Measurements from ENCODE around the gene ASIC3.

ASIC3 gene

DNA sequence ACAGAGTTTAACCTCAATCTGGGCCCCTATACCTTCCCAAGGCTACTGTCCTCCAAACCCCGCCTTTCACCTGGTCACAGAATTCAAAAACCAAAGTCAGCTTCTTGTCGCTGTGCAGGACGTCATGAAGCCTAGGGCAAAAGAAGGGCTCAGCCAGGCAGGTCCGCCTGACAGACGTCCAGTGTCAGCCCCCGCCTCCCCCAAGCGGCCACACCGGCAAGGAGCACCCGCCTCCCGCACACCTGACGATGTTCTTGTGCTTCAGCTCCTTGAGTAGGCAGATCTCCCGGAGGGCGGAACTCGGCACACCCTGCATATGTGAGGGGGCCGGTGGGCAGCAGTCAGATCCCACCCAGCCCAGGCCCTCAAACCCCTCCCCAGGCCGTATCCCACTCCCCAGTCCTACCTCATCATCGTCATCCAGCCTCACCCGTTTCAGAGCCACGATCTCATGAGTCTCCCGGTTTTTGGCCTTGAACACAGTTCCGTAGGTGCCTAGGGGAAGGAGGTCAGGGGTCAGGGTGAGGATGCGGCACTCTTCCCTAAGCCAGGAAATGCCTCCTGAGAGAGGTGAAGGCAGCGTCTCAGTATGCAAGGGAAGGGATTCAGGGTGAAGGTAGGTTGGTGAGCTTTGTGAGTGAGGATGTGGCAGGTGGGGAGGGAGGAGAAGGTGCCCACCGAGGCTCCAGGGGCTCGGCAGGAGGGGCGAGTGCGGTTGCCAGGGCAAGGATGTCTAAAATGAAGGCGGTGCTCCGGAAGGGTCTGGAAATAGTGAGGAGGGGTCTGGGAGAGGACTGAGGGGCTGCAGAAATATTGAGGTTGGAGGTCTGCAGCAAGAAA, 8.6 kb downstream of the ASIC3 start:
- DNase-seq (ENCODE audit: low read depth in 2 of 2) = no peak

DNA sequence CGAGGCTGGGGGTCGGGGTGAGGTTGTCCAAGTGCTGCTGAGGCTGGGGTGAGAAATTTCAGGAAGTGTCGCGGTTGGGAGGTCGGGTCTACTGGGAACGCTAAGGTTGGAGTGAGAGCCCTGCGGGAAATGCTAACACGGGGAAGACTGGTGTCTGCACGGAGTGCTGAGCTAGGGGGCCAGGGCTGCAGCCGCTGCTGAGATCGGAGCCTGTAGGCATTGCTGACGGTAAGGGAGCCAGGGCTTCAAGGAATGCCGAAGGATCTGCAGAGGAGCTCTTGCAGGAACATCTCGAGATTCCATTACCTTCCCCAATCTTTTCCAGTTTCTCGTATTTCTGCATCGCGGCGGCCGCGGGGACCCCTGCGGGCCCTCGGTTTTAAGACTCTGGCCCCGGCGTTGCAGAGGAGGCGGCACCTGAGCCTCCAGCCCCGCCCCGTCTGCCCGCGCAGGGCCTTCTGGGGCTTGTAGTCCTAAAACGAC, 9.2 kb downstream of the ASIC3 start, which contains the start of gene CDK5:
CDK5 (minus strand) TSS at position 392 of the 483 bp plus-strand sequence; CDS start at position 343, 49 bp downstream.
- DNase-seq (ENCODE audit: low read depth in 2 of 2) = no peak

DNA sequence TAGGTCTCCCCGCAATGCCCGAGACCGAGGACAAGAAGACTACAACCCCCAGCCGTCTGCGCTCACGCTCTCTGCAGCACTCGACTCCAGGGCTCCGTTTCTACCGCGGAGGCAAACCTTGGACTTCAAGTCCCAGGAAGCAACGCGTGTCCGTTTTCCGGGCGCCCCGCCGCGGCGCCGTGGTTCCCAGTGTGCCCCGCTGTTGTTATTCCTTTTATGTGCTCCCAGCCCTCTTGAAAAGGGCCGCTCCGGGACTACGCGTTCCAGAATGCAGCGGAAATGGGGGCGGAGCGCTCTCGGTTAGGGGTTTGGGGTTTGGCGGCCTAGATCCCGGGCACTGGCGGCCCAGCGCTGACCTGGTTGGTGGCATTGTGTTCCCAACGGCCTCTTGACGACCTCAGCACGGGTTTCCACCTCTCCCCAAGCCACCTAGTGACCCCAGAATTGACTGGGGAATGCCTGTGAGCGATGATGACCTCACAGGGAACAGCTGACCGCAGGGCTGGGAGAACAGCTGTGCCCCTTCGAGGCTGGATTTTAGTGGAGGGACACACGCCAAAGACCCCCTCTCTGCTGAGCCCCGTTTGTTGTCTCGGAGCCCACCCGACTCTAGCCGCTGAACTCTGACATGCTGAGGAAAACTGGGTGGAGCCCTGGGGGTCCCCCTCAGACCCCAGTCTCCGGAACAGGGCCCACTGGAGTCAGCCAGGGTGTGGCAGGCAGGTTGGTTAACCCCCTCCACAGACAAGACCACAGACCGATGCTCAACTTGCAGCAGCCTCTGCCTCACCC, 9.9 kb downstream of the ASIC3 start:
- DNase-seq (ENCODE audit: low read depth in 2 of 2) = peak; percentile 93 to 96

DNA sequence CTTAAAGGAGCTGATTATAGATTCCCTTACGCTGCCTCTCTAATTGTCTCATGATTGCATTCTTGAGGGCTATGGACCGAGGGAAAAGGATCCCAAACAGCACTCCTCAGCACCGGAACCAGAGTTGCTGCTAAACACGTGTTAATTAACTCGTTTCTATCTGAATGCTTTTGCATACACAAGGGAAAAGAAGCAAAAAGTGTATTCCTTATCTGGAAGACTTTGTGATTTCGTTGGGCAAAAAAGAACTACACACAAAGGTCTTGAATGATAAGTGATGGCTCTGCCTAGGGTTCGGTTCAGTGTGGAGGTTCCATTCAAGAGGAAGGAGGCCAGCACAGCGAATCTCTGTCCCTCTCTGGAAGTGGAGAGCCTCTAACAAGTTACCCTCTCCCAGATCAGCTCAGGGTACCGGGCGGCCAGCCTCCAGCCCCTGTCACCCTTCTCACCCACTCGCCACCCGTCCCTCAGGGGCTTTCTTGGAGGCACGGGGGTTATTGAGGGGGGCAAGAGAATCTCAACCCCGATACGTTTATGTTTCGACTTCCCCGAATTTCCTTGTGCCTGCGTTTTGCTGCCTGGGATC, 10.5 kb downstream of the ASIC3 start:
- no peak for DNase-seq (ENCODE audit: low read depth in 2 of 2)

DNA sequence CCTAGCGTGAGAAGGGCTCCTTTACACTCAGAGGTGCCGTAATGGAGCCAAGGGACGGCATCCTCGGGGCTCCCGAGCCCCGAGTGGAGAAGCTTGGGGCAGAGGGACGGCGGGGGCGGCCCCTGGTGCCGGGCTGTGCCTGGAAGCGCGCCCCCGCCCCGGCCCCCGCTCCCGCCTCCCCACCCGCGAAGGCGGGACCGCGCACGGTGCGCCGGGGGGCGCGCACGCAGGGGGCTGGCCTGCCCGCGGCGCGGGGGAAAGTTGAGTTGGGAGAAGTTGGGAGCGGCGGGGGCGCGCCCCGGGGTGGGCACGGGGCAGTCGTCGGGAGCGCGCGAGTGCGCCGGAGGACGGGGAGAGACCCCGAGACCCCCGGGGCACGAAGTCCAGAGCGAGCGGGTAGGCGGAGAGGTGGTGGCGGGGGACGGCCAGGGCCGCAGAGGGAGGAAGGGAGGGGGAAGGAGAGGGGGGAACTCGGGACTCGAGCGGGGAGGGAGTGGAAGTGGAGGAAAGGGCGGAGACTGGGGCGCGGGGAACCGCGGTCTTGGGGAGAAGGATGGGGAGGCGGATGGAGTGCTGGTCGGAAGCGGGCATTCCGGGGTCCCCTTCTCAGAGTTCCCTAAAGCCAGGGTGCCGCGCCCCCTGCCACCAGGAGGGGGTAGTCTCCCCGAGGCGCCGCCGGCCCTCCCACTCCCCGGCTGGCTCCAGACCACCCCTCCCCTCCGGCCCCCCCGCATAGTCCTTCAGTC, 11.2 kb downstream of the ASIC3 start, which contains the start of gene SLC4A2:
SLC4A2 (plus strand) TSS at position 223 of the 746 bp plus-strand sequence. CDS start 2,399 bp downstream, outside the sequence.
- DNase-seq (ENCODE audit: low read depth in 2 of 2) = peak; percentile 55 to 69

DNA sequence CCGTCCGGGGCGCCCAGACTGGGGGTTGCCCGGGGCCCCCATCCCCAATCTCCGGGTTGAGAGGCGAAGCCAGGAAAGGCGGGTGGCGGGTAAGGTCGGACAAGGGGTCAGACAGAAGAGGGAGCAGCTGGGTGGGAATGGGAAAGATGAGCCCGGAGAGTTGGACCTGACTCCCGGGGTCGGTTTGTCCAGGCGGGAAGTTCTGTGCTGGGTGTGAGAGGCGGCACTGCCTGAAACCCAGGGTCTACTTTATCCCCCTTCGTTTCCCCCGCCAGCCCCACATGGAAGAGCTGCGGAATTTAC, 11.7 kb downstream of the ASIC3 start:
- no peak for DNase-seq (ENCODE audit: low read depth in 2 of 2)

DNA sequence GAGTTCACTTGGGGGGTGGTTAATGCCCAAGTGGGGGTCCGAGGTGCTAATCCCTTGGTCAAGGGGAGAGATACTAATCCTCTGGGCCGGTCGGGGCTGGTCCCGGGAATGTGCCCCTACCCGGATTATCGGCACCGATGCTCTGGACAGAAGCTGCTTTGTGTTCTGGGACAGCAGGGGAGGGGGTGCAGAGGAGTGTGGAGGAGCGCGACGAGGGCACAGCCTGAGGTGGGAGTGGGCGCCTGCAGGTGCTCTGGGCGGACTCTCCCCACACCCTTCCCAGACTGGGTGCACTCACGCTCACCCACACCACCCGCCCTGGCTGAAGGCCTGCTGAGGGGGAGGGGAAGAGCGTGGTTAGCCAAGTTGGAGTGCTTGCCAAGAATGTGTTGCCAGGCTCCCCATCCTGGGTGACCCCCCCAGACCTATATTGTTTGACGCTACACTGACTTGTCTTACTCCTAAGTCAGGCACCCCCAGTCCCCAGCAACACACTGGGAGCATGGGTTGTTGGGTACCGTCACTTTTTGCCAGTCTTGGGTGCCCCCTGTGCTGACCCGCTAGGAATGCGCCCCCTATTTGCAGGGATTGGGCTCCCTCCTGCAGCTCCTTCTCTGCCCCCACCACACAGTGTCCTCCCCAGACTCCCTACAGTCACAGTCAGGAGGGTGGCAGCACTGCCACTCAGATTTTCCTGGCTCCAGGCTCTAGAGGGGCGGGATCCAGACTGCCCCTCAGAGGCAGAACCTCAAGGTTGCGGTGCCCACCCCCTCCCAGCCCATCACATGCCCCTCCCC, 12.3 kb downstream of the ASIC3 start:
- no peak for DNase-seq (ENCODE audit: low read depth in 2 of 2)

DNA sequence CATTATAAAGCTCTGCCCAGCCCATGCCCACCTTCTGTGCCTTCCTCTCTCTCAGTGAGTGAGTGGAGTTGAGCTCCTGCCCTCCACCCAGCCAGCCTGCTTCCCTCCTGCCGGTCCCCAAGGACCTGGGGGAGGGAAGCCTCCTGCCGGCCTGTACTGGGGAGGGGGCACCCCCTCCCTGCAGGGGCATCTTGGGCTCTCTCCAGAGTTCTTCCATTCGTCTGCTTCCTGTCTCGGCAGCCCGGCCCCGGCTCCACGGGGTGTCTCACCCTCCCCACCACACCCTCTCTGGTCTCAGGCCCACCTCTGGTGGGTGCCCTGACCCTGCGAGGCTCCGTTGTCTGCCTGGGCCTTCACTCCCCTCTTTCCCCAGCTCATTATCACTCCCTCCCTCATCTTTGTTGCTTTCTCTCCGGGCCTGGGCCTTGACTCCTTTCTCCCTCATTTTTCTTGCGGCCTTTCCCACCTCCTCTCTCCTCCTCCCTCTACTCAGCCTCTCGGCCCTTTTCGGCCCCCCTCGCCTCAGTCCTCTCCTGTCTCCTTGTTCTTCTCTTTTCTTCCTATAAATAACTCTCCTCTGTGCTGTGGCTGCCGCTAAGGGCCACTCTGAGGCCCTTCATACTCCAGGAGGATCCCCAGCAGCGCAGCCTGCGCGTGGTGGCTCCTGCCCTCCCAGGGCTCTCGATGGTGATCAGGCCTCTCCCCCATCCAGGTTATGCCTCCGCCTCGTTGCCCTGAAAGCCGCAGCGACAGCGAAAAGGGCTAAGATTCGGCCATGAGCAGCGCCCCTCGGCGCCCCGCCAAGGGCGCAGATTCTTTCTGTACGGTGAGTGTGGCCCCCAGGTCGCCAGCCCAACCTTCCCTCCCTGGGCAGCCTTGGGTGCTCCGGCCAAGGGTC, 13.1 kb downstream of the ASIC3 start:
- DNase-seq (ENCODE audit: low read depth in 2 of 2) = no peak

DNA sequence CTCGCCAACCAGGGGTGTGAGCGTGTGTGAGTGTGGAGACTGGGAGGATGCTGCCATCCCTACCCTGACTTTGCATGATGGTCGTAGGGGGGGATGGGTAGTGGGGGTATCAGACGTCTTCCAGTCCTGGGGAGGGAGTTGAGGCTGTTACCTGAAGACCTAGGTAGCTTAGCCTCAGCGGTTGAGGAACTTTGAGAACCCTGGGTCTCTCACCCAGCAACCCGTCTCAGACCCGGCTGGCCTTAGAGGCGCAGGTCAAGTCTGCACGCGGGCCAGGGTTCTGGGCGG, 13.7 kb downstream of the ASIC3 start:
- DNase-seq (ENCODE audit: low read depth in 2 of 2) = no peak

DNA sequence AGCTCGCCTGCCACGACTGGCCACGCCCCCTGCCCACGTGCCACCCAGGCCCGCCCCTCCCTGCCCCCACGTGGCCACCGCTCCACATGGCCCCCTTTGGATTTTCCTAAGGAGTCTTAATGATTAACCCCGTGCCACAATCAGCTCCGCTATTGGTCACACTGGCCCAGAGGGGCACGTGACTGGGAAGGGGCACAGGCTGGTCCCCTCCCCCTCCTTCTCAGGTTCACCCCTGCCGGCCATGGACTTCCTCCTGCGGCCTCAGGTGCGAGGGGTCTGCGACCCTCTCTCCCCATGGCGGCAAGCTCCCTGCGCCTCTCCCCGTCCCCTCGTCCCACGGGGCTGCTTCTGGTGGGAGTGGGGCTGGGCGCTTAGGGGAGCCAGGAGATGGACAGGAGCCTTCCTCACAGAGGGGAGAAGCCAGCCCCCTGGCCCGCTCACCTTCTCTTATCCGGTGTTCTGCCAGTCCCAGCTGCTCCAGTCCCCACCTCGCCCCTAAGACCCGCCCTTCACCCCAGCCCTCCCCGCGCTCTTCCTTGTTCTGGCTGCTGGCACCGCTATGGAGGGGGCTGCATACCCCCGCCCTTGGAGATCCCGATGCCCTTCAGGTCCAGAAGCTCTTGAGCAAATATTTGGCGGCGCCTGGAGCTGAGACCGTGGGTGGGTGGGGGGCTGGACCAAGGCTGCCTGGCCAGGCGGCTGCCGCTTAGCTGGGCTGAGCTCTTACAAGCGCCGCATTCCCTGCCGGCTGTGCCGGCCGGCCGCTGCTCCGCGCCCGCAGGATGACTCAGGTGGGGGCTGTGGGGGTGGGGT, 14.3 kb downstream of the ASIC3 start:
- DNase-seq (ENCODE audit: low read depth in 2 of 2) = no peak

DNA sequence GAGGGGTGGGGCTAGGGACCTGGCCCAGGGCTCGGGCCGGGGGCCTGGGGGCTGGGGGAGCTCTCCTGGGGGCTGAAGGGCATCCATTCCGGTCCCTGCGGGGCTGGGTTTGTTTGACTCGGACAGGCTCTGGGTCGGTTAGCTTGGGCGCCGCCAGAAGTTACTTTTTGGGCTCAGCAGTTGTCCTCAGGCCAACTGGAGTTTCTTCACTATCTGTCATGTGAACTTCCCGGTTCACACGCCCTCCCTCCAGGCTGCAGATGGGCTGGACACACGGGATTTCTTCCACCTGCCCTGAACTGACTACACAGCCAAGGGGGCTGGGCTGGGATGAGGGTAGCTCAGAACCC, 14.9 kb downstream of the ASIC3 start:
- no peak for DNase-seq (ENCODE audit: low read depth in 2 of 2)

DNA sequence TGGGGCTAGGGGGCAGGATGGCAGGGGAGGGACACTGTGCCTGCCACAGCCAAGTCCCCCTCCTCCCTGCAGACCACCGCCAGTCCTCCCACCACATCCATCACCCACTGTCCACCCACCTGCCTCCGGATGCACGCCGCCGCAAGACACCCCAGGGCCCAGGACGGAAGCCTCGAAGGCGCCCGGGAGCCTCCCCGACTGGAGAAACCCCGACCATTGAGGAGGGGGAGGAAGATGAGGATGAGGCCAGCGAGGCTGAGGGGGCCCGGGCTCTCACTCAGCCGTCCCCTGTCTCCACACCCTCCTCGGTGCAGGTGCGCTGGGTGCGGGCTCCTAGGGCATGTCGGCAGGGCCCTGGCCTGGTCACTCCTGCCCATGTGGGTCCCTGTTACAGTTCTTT, 16.1 kb downstream of the ASIC3 start:
- DNase-seq (ENCODE audit: low read depth in 2 of 2) = no peak

DNA sequence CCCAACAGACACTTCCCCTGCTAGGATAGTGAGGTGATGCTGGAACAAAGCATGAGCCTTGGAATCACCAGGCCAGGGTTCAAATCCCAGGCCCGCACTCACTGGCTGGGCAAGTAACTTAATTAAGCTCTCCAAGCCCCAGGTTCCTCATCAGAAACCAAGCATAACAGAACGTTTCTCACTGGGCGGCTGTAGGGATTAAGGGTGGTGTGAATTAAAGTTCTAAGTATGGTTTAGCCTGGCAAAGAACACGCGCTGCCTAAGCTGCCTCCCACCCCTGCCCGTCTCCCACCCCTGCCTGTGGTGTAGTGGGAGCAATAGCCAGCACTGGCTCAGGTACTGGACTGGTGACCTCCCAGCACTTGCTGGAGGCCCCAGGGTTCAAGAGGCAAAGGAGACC, 16.7 kb downstream of the ASIC3 start:
- no peak for DNase-seq (ENCODE audit: low read depth in 2 of 2)

DNA sequence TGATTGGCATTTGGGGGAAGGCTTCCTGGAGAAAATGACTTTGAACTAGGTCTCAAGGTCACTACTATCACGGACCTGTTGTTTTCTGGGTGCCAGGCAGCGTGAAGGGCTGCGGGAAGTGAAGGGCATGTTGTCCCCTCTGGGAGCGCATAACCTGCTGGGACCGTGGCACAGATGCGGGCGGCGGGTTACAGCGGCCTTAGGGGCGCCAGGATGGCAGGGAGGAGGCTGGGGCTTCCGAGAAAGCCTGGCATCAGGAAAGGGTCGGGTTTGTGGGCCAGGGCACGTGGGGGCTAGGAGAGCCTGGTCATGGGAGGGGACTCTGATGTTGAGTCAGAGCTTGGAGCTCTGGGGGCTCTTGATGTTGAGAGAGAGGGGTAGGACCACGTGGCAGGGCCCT, 17.2 kb downstream of the ASIC3 start:
- no peak for DNase-seq (ENCODE audit: low read depth in 2 of 2)

DNA sequence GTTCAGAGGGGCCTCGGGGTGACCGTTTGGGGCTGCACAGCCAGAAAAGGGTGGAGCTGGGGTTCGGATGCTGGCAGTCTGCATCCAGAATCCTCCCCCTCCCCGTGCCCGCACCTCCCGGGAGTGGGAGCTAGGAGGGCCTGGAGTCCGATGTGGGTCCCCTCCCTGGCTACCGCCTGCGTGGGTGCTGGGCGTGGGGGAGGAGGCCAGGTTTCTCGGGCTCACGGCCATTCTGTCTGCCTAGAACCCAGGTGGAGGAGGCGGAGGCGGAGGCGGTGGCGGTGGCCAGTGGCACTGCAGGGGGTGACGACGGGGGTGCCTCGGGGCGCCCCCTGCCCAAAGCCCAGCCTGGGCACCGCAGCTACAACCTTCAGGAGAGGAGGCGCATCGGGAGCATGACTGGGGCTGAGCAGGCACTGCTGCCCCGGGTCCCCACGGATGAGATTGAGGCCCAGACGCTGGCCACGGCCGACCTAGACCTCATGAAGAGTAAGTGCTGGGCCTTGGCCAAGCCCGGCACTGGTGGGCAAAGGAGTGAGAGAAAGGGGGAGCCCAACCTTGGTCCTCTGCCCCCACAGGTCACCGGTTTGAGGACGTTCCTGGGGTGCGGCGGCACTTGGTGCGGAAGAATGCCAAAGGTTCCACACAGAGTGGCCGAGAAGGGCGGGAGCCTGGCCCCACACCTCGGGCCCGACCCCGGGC, 18.1 kb downstream of the ASIC3 start:
- DNase-seq (ENCODE audit: low read depth in 2 of 2) = no peak

DNA sequence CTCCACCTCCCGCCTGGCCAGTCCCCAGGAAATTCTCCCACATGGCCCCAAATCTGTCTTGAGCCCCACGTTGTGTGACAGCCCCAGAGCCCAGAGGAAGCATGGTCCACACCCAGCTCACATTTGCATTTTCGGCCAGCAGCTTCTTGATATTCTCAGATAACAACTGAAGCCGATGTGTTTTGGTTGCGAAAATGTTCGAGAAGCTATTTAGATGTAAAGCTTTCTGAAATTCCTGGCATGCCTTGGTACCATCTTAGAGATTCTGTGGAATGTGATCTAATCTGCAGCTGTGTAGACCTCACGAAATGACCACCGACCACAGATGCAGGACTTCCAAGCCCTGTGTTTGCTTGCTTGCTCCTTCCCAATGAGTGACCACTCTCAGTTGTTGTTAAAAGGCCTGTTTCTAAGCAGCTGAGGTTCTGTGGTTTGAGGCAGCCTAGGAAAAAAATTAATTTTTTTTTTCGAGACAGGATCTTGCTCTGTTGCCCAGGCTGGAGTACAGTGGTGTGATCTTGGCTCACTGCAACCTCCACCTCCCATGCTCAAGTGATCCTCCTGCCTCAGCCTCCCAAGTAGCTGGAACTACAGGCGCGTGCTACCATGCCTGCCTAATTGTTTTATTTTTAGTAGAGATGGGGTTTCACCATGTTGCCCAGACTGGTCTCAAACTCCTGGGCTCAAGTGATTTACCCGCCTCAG, 19.9 kb downstream of the ASIC3 start:
- DNase-seq (ENCODE audit: low read depth in 2 of 2) = no peak

DNA sequence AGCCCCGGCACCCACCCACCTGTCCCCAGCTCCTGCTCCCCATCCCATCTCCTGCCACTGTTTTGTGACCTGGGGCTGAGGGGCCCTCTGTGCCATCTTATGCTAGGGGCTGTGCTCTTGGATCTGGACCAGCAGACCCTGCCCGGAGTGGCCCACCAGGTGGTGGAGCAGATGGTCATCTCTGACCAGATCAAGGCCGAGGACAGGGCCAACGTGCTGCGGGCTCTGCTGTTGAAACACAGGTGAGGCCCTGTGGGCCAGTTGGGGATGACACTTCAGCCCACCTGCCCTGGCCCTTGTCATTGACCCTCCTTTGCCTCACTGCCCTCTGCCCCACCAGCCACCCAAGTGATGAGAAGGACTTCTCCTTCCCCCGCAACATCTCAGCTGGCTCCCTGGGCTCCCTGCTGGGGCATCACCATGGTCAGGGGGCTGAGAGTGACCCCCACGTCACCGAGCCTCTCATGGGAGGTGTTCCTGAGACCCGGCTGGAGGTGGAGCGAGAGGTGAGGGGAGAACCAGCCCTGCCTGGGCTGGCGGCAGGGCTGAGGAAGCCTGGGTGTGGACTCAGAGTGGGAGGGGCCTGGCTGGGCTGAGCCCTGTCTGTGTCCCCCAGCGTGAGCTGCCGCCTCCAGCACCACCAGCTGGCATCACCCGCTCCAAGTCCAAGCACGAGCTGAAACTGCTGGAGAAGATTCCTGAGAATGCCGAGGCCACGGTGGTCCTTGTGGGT, 21.7 kb downstream of the ASIC3 start:
- no peak for DNase-seq (ENCODE audit: low read depth in 2 of 2)

Data from stimulated activated CD8-positive, alpha-beta memory T cell treated with anti-CD3 and anti-CD28 coated beads, Interleukin-2, amount 100 ng/mL, for 48 hours (primary cell).